BJ (cell line): ENCODE measurements around the gene NUDT16L1. TPM values are rescaled to one million over a fixed set of nuclear protein-coding genes. Genes with fewer than 3 reads are reported as not detected.
"Not testable (repeated sequence)": the region's sequence is repeated elsewhere in the genome, so short reads cannot be mapped to it uniquely, and the experiment has no call there.

Experiments used
- CTCF ChIA-PET: fragments of 350-600 bp; formaldehyde crosslinking; extraction: SDS; loops from one replicate; lab custom pipeline; 2021; ENCODE audit warnings: antibody characterized with exemption, inconsistent platforms; lab: Yijun Ruan, JAX
- POLR2A ChIA-PET: fragments of 300-600 bp; sonication (Branson Sonifier 250); formaldehyde crosslinking; extraction: SDS; loops from one replicate; lab custom pipeline; 2021; ENCODE audit warnings: antibody characterized with exemption; lab: Charles Lee
- DNase-seq: peaks from one replicate; pipeline ENCODE4 v3.0.0-alpha.2; 2011; ENCODE audit warnings: low read depth
- H3K27me3 ChIP-seq: 2 replicates; pipeline ENCODE4 v1.6.0; 2011; ENCODE audit warnings: low read length; ENCODE audit not compliant: control insufficient read depth, insufficient read depth
- H3K36me3 ChIP-seq: 2 replicates; pipeline ENCODE4 v1.5.1; 2011; ENCODE audit warnings: low read length; ENCODE audit not compliant: control insufficient read depth, insufficient read depth
- H3K4me3 ChIP-seq: 2 replicates; pipeline ENCODE4 v1.5.1; 2011; ENCODE audit warnings: low read depth, mild to moderate bottlenecking, control low read depth, low read length
- CTCF ChIP-seq: IDR thresholded peaks from 2 replicates; pipeline ENCODE4 v1.5.1; 2011; ENCODE audit warnings: low read depth, mild to moderate bottlenecking, control low read depth, inconsistent platforms, low read length, moderate library complexity; ENCODE audit not compliant: insufficient read depth
- polyA plus RNA-seq: library from polyadenylated mRNA; depleted of rRNA; stranded (reverse); fragments of >200 nt; gene quantifications from 2 replicates; pipeline ENCODE4 v1.2.3, GENCODE V29; 2011

NUDT16L1 gene
- polyA plus RNA-seq, 1 experiment = 33.3 TPM

GRCh38 chr16:4649744-4650442 is 43.5 kb upstream of the NUDT16L1 start:
- Histone ChIP-seq H3K4me3 (no peak overlapping the region), H3K27me3 (no peaks in the 10 kb centered on the region), H3K36me3 (peaks cover 31% of the 10 kb centered on the region)
- no peak for DNase-seq
- ChIA-PET POLR2A (no interaction called here), CTCF (interaction anchor here (0.8 to 2.6 kb wide), 8 partner anchors 8 to 31 kb away, joined by 3 to 15 read pairs (median 5); partner anchors contain the start of gene MGRN1)
- TF ChIP-seq CTCF = no peak

GRCh38 chr16:4650443-4651074 is 42.8 kb upstream of the NUDT16L1 start:
- H3K4me3 ChIP-seq, DNase-seq, H3K27me3 ChIP-seq, POLR2A ChIA-PET: not testable (repeated sequence)
- CTCF ChIA-PET = interaction anchor here (0.6 to 2.6 kb wide), 8 partner anchors 9 to 127 kb away, joined by 3 to 15 read pairs (median 5); partner anchors contain the start of gene MGRN1
- peaks cover 31% of the 10 kb centered on the region for H3K36me3 ChIP-seq
- peak; percentile 78 for TF ChIP-seq CTCF

- peaks cover 32% of the 10 kb centered on the region for H3K36me3 ChIP-seq
- DNase-seq = no peak
- TF ChIP-seq CTCF = no peak
- ChIA-PET POLR2A (no interaction called here), CTCF (interaction anchor here (2.1 to 2.6 kb wide), 2 partner anchors 10 to 15 kb away, joined by 7 to 15 read pairs; no protein-coding TSS in a partner anchor)
- H3K4me3 ChIP-seq = no peak overlapping the region
- H3K27me3 ChIP-seq = no peaks in the 10 kb centered on the region
These were observed 41.5 kb upstream of the NUDT16L1 start for GRCh38 chr16:4651827-4652226.

- ChIA-PET CTCF (no interaction called here), POLR2A (no interaction called here)
- H3K4me3 ChIP-seq = no peak overlapping the region
- peaks cover 34% of the 10 kb centered on the region for H3K36me3 ChIP-seq
- DNase-seq = no peak
- no peak for TF ChIP-seq CTCF
- H3K27me3 ChIP-seq = no peaks in the 10 kb centered on the region
These were observed 40.8 kb upstream of the NUDT16L1 start for GRCh38 chr16:4652561-4652960.
